HT-29 (cell line): ENCODE data around the gene CCDC200. TPM values are rescaled to one million over a fixed set of nuclear protein-coding genes. Genes with fewer than 3 reads are reported as not detected.

Experiments used
- small RNA-seq: library from RNA; depleted of rRNA; stranded (forward); fragments of <200 nt; gene quantifications from one replicate; pipeline ENCODE3, GENCODE V24; 2014
- total RNA-seq: library from RNA; depleted of rRNA; stranded (reverse); fragments of >200 nt; shearing (Covaris generic); gene quantifications from 2 replicates; pipeline ENCODE4 v1.2.3, GENCODE V29; 2014; rRNA removed

Gene CCDC200
- total RNA-seq, 1 experiment from 2014 or later = not detected

Small RNA genes lying within 50 kb of the gene (small RNA-seq; reads per million reads assigned to genes)
- gene RF00004 (not detected), gene RNU2-1 (not detected)

Other genes starting within 250 kb of the CCDC200 start
- 0.52 and 0.66 TPM in 2 replicates for gene PTGES3L, start 248.5 kb downstream of the CCDC200 start, total RNA-seq
- gene RUNDC1, start 248.1 kb downstream of the CCDC200 start, total RNA-seq = 13.0 and 13.8 TPM in 2 replicates
- gene RPL27, start 230.2 kb downstream of the CCDC200 start, total RNA-seq = 1,187 and 1,205 TPM in 2 replicates
- gene IFI35, start 221.8 kb downstream of the CCDC200 start, total RNA-seq = 35.3 and 47.6 TPM in 2 replicates
- gene VAT1, start 206.2 kb downstream of the CCDC200 start, total RNA-seq = 83.7 and 106 TPM in 2 replicates
- gene RND2, start 203.4 kb downstream of the CCDC200 start, total RNA-seq = 0.13 TPM in 1 of 2 replicates, not detected in the other
- gene BRCA1, start 103.3 kb downstream of the CCDC200 start, total RNA-seq = 33.2 and 38.1 TPM in 2 replicates
- gene NBR1, start 57.4 kb downstream of the CCDC200 start, total RNA-seq = 37.9 and 38.6 TPM in 2 replicates
- 1.9 and 2.2 TPM in 2 replicates for gene TMEM106A, start 16.7 kb downstream of the CCDC200 start, total RNA-seq
- not detected in 2 replicates for gene RNU2-1, start 5.4 kb upstream of the CCDC200 start, total RNA-seq
- 2.6 and 2.8 TPM in 2 replicates for gene ARL4D, start 170.4 kb upstream of the CCDC200 start, total RNA-seq